Mucosa of gallbladder (tissue), 1 donor: ENCODE measurements around the gene LUC7L2. TPM values are rescaled to one million over a fixed set of nuclear protein-coding genes. Genes with fewer than 3 reads are reported as not detected.
"Not testable (repeated sequence)": the region's sequence is repeated elsewhere in the genome, so short reads cannot be mapped to it uniquely, and the experiment has no call there.

Experiments used
- DNase-seq: peaks from one replicate; pipeline ENCODE4 v3.0.0-alpha.2; 2020; ENCODE audit warnings: low spot score
- total RNA-seq: library from RNA; stranded (reverse); gene quantifications from one replicate; pipeline ENCODE4 v1.2.1, GENCODE V29; 2021
- donor health status: DM: no; HTN: no; CAD: no.

LUC7L2 gene
- total RNA-seq, 1 donor from 2014 or later: 101 TPM

DNA sequence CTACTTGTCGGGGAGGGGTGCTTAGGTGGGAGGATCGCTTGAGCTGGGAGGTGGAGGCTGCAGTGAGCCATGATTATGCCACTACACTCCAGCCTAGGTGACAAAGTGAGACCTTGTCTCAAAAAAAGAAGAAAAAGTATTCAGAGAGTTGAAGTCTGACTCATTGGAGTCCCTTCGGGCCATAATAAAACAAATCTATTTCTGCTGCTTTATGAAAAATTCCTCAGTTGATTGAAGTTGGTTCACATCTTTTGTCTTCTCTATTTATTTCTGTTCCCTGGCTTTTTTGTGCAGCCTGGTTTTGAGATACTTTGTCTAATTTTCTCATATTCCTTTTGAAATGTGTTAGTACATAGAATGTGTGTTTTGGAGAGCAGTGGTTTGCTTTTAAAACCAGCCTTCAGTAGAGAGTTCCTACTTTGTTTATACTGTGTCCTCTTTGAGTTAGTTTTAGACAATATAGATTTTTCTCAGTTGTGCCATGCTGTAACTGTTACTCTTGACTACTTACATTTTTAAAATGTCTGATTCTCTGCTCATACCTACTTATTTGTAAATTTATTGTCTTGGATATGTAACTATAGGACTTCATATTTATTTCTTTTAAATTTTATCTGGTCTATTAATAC lies 36.7 kb downstream of the LUC7L2 start:
- no peak for DNase-seq

DNA sequence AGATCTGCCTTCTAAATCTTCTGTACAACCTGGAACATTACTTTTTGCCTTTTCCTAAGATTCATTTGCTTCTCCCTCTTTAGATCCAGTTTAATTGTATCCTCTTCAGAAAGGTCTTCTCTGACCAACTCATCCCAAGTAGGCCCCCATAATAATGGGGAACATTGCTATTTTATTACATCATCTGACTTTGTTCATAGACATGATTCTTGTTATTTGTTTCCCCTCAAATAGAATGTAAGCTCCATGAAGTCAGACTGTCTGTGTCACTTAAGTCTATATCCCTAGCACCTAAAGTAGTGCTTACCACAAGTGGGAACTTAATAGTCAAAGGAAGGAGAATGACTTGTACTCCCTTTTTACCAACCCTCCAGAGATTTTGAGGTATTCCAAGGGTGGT lies 37.5 kb downstream of the LUC7L2 start:
- no peak for DNase-seq

DNA sequence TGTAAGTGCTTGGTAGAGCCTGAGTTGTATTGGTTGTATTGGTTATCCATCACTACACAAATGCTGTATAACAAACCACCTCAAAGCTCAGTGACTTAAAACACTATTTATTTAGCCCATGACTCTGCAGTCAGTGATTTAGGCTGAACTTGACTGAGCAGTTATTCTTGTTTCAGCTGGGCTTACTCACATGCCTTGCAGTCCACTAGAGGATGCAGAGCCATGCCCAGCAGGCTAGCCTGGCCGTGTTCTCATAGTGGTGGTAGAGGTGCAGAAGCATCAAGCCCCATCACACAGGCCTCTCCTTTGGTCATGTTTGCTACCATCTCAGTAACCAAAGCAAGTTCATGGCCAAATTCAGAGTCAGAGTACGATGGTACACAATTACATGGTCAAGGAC lies 43.9 kb downstream of the LUC7L2 start:
- DNase-seq: no peak

DNA sequence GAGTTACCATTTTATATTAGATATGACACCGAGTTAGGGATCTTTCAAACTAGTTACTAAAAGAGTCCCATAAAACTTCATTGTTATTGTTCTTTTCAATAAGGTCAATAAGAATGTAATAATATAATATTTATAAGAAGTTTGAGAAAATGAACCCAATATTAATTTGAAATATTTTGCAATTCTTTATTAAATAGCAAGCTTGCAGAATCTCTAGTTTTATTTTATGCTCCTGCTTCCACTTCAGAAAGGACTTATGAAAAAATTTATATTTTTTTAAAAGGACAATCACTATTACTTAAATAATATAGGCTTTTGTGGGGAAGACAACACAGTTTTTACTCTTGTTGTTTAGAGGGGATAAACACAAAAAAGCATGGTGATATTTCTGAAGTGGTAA lies 47.9 kb downstream of the LUC7L2 start:
- no peak for DNase-seq

DNA sequence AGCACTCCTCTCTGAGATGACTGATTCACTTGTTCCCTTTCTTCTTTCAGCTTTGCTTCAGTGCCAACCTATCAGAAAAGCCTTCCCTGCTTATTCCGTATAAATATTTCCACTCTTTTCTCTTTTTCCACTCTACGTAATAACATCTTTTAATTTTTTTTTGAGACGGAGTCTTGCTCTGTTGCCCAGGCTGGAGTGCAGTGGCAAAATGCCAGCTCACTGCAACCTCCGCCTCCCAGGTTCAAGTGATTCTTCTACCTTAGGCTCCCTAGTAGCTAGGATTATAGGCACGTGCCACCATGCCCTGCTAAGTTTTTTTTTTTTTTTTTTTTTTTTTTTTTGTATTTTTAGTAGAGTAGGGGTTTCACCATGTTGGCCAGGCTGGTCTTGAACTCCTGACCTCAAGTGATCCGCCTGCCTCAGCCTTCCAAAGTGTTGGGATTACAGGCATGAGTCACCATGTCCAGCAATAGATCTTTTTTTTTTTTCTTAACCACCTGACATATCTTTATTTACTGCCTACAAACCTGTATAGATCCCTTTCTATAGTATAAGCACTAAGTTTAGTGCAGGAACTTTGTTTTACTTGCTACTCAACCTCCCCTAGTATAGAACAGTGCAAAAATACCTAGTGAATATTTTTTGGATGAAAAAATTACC lies 55.2 kb downstream of the LUC7L2 start:
- DNase-seq: not testable (repeated sequence)

DNA sequence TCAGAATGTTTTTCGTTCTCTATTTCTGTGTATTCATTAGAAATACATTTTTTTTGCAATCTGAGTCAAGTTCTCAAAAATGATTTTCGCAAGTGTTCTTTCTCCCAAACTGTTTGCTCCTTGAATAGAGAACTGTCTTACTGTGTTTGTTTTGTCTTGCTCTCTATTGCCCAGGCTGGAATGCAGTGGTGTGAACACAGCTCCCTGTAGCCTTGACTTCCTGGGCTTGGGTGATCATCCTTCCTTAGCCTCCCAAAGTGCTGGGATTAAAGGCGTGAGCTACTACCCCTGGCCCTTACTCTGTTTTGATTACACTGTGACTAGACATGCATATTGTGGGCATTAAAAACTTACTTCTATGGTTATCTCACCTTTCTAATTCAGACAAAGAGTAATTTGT lies 56.7 kb downstream of the LUC7L2 start:
- DNase-seq: no peak

DNA sequence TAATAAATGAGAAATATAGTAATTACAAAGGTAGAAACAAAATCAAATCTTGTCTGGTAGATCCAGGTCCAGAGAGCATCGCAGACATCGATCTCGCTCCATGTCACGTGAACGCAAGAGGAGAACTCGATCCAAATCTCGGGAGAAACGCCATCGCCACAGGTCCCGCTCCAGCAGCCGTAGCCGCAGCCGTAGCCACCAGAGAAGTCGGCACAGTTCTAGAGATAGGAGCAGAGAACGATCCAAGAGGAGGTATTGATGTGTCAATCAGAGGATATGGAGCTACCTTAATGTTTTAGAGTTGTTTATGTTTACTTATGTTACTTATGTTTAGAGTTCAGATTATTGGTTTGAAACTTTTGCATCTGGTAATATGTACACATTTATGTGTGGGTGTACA lies 57.8 kb downstream of the LUC7L2 start:
- no peak for DNase-seq

DNA sequence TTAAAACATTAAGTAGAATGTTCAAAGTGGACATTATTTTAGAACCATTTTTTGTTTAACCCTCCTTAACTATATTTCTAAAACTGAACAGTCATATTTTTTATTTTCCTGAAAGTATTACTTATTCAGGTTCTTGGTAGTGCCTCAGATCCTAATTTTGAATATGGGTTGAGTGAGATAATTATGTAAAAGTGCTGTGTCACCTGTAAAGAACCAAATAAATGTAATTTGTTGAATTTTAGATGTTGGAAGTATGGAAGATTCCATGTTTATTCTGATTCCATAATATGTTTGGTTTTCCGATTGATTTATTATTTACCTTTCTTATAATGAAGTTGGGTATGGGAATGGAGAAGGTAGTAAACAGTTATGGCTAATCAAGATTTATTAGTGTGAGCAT lies 61.4 kb downstream of the LUC7L2 start:
- no peak for DNase-seq

DNA sequence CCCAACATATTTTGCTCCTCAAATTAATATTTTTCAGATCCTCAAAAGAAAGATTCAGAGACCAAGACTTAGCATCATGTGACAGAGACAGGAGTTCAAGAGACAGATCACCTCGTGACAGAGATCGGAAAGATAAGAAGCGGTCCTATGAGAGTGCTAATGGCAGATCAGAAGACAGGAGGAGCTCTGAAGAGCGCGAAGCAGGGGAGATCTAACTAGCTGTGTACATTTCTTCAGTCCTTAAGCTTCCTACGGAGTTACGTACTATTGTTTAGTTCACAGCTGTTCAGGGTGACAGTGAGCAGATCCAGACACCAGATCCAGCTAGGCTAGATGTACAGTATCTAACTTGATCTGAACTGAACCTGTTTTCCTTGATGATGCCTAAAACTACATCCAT lies 62.4 kb downstream of the LUC7L2 start:
- no peak for DNase-seq

DNA sequence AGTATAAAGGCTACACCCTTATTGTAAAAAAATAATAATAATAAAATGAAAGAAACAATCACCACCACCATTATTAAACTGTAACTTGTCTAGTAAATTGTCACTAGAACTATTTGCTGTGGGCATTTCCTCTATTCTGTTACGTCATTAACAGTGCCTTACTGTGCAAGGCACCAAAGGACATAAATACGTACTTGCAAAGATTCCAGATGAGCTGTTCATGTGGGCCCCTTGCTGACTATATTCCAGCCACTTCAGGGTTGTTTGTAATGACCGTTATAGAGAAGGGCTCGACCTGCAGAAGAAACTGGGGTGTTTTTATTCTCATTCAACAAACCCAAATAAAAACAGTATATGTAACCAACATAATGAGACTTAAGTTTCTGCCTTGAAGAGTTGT lies 63.4 kb downstream of the LUC7L2 start:
- DNase-seq: no peak

DNA sequence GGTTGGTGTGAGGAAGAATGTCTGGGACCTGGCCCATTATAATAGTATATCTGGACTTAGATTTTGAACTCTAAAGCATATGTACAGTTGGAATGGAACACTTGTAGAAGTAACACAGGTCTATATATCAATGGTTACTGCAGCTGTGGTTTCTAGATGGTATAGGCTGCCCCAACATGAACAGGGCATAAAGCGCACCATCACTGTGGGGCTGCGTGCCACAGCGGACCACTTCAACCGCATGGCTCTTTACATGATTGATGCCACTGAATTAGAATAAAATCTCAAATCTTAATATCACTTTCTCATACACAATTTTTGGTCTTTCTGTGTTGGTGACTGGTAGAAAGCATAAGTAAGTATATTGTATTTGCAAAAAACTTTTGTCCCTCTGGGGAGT lies 64.3 kb downstream of the LUC7L2 start:
- DNase-seq: no peak

DNA sequence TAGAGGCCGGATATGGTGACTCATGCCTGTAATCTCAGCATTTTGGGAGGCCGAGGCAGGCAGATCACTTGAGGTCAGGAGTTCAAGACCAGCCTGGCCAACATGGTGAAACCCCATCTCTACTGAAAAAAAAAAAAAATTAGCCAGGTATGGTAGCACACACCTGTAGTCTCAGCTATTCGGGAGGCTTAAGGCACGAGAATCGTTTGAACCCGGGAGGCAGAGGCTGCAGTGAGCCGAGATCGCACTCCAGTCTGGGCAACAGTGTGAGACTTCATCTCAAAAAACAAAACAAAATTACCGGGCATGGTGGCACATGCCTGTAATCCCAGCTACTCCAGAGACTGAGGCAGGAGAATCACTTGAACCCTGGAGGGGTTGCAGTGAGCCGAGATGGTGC lies 66.0 kb downstream of the LUC7L2 start:
- DNase-seq: not testable (repeated sequence)

DNA sequence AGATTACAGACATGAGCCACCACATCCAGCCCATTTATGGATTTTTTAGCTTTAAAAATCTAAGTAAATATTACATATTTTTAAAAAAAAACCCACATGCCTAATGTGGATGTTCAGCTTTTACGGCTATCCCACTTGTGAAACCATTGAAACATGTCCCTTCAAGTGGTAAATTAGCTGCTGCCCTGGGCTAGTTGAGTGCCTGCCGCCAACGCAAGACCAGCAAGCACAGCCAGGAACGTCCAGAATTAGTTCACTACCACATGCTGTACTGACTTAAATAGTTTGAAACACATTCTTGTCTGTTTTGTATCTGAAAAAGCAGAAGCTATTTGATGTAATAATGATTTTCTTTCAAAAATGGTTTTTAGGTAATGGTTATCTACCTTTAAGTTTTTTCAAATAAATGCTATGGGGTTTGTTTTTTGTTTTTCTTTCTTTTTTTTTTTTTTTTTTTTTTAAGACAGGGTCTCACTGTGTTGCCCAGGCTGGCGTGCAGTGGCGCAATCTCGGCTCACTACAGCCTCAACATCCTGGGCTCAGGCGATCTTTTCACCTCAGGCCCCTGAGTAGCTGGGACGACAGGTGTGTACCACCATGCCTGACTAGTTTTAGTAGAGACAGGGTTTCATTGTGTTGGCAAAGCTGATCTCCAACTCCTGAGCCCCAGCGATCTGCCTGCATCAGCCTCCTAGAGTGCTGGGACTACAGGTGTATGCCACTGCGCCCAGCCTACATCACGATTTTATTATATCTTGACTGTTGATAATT lies 66.7 kb downstream of the LUC7L2 start:
- no peak for DNase-seq

DNA sequence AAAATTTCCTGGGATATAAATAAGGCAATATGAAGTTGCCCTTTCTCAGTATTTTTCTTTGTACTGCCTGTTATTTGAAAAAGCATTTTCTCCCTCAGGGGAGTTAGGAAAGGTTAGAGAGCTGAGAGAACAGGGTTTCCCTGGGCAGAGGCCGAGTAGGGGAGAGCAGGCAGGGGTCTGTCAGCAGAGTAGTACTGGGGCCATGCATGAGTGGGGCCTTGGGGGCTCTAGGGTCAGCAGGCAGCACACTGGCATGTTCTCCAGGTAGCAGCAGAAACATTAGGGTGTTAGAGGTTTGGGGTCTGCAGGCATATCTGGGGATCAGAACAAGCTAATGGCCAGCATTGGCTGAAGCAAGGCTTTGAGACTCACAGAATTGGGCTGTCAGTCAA lies 67.3 kb downstream of the LUC7L2 start:
- no peak for DNase-seq

DNA sequence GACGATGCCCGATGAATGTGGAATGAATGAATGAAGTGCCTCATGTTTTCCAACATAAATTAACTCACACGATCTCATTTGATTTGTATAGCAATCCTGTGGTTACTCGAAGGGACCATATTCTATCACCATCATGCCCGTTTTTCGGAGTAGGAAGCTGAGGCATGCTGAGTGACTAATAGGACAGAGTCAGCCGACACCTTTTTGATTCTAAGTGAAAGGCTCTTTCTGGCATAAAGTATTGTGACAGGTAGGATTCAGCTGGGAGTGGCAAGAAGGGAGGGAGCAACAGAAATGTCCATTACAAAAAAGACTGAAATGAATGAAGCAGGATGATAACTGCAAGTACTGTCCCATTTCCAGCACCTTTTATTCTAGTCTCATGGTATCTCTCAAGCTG lies 68.1 kb downstream of the LUC7L2 start:
- no peak for DNase-seq

DNA sequence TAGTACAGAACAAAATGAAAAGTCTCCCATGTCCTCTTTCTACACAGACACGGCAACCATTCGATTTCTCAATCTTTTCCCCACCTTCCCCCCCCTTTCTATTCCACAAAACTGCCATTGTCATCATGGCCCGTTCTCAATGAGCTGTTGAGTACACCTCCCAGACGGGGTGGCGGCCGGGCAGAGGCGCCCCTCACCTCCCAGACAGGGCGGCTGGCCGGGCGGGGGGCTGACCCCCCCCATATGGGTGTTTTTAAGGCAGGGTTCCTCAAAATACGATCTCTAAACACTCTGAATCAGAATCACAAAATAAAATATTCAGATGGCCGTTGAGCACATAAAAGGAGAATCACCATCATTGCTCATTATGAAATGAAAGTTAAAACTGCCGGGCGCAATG lies 70.0 kb downstream of the LUC7L2 start:
- not testable (repeated sequence) for DNase-seq

DNA sequence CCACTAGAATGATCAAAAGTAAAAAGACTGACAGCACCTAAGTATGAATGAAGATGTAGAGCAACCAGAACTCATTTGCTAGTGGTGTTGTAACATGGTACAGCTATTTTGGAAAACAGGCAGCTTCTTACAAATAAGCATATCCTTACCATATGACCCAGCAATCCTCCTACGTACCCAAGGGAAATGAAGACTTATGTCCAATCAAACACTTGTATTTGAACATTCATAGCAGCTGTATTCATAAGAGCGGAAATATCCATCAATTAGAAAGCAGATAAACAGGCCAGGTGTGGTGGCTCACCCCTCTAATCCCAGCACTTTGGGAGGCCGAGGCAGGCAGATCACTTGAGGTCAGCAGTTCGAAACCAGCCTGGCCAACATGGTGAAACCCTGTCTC lies 70.7 kb downstream of the LUC7L2 start:
- no peak for DNase-seq

DNA sequence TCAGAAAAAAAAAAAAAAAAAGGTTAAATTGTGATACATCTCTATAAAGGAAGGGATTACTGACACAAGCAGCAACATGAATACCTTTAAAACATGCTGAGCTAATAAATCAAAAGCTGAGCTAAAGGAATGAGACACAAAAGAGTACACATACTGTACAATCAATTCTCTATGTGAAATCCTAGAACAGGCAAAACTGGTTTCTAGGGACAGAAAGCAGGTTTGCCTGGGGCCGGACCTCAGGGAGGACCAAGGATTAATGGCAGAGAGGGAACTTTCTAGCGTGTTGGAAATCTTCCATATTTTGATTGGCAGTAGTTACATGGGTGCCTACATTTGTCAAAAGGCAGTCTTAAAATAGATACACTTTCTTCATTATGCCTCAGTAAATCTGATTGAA lies 71.3 kb downstream of the LUC7L2 start:
- DNase-seq: peak; percentile 25

DNA sequence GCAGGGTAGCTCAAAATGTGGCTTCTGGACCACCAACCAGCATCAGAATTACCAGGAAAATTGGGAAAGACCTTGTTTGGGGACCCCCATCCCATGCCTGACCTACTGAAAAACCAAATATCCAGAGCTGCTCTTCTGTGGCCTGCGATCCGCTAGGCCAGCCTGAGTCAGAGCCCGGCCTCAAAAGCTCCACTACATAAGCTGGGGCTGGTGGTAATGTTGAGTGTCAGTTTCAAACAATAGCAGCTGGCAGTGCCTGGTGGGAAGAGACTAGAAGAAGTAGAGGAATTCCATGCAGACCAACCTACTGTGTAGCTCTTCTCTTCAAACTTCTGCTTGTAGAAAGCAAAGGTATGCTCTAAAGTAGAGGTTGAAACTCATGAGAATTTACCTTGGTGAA lies 71.8 kb downstream of the LUC7L2 start:
- no peak for DNase-seq

DNA sequence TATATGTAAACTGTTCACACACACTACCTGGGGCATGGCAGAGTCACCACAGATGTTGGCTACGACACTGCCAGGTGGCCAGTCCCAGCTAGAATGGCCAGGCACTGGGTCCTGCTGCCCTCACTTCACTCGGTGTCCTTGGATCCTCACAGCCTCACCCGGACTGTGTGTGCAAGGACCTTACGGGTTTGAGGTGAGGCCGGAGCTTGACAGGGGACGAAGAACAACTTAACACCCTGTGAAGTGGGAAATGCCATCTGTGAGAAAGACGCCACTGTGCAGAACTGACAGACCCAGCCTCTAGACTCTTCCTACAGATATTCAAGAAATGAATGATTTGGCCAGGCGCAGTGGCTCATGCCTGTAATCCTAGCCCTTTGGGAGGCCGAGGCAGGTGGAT lies 77.1 kb downstream of the LUC7L2 start:
- no peak for DNase-seq

DNA sequence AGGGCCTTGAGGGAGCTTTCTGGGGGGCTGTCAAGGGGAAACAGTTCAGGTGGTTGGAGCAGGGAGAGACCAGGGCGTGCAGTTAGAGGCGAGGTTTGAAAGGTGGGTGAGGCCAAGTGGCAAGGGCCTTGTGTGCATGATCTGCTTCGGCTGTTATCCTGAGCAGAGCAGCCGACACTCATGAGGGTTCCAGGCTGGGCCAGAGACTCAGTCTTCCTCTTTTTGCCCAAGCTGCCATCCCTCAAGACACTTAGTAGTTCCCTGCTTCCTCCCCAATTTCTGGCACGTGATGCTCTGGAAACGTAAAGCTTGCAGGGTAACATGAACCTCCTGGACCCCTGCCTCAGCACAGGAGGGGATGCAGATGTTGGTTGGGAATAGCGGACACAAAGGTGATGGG lies 79.7 kb downstream of the LUC7L2 start:
- DNase-seq: no peak

DNA sequence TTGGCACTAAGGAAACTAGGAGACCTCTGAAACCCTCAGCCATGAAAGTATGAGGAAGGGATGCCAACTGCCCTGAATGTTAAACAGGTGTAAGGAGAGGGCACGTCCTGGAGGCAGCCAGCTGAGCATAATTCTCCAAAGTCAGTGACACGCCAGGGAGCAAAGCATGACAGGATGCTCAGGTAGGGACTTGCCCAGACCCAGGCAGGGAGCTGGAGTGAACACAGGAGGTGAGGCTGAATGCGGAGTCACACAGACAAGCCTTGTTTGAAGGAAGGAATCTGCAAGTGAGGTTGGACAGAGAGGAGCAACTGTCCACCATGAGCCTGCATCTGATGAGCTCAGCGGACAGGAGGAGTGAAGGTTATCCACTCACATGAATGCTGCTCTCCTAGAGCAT lies 82.3 kb downstream of the LUC7L2 start:
- DNase-seq: no peak
